HEK293 (cell line): ENCODE data around the gene TRMT1.

Experiments
- KLF9 ChIP-seq: fragments of 450-650 bp; formaldehyde crosslinking; IDR thresholded peaks from 2 replicates; pipeline ENCODE4 v1.5.1; 2016; ENCODE audit warnings: missing biosample characterization, missing genetic modification characterization, low read depth
- MYNN ChIP-seq: fragments of 450-650 bp; formaldehyde crosslinking; IDR thresholded peaks from 2 replicates; pipeline ENCODE4 v1.5.1; 2016; ENCODE audit warnings: missing biosample characterization, missing genetic modification characterization, borderline replicate concordance
- SALL2 ChIP-seq: fragments of 450-650 bp; formaldehyde crosslinking; IDR thresholded peaks from 2 replicates; pipeline ENCODE4 v1.5.0; 2017; ENCODE audit warnings: missing biosample characterization, mild to moderate bottlenecking, missing genetic modification characterization, borderline replicate concordance
- SP3 ChIP-seq: fragments of 450-650 bp; formaldehyde crosslinking; IDR thresholded peaks from 2 replicates; pipeline ENCODE4 v1.5.1; 2016; ENCODE audit warnings: missing biosample characterization, missing genetic modification characterization
- SP7 ChIP-seq: fragments of 450-650 bp; formaldehyde crosslinking; IDR thresholded peaks from 2 replicates; pipeline ENCODE4 v1.5.1; 2016; ENCODE audit warnings: missing biosample characterization, missing genetic modification characterization
- YY2 ChIP-seq: fragments of 450-650 bp; formaldehyde crosslinking; IDR thresholded peaks from 2 replicates; pipeline ENCODE4 v1.5.1; 2016; ENCODE audit warnings: missing biosample characterization, missing genetic modification characterization
- ZBTB11 ChIP-seq: fragments of 450-650 bp; formaldehyde crosslinking; conservative IDR thresholded peaks from 2 replicates; pipeline ENCODE4 v1.5.1; 2016; ENCODE audit warnings: low read depth, missing biosample characterization, missing genetic modification characterization
- ZBTB21 ChIP-seq: fragments of 450-650 bp; formaldehyde crosslinking; IDR thresholded peaks from 2 replicates; pipeline ENCODE4 v1.5.1; 2017; ENCODE audit warnings: missing biosample characterization, missing genetic modification characterization
- ZBTB7A ChIP-seq: fragments of 450-650 bp; formaldehyde crosslinking; IDR thresholded peaks from 2 replicates; pipeline ENCODE4 v1.5.1; 2016; ENCODE audit warnings: low read depth, missing biosample characterization, missing genetic modification characterization
- ZEB2 ChIP-seq: fragments of 450-650 bp; formaldehyde crosslinking; IDR thresholded peaks from 2 replicates; pipeline ENCODE4 v1.5.1; 2016; ENCODE audit warnings: missing biosample characterization, missing genetic modification characterization
- ZFP69B ChIP-seq: fragments of 450-650 bp; formaldehyde crosslinking; IDR thresholded peaks from 2 replicates; pipeline ENCODE4 v1.5.1; 2016; ENCODE audit warnings: missing biosample characterization, missing genetic modification characterization
- ZNF155 ChIP-seq: fragments of 450-650 bp; formaldehyde crosslinking; IDR thresholded peaks from 2 replicates; pipeline ENCODE4 v1.5.1; 2016; ENCODE audit warnings: missing biosample characterization, missing genetic modification characterization
- ZNF157 ChIP-seq: fragments of 450-650 bp; formaldehyde crosslinking; IDR thresholded peaks from 2 replicates; pipeline ENCODE4 v1.5.1; 2016; ENCODE audit warnings: missing biosample characterization, missing genetic modification characterization
- ZNF26 ChIP-seq: fragments of 450-650 bp; formaldehyde crosslinking; IDR thresholded peaks from 2 replicates; pipeline ENCODE4 v1.5.1; 2016; ENCODE audit warnings: missing biosample characterization, missing genetic modification characterization
- ZNF426 ChIP-seq: fragments of 450-650 bp; formaldehyde crosslinking; IDR thresholded peaks from 2 replicates; pipeline ENCODE4 v1.5.1; 2017; ENCODE audit warnings: missing biosample characterization, missing genetic modification characterization, mild to moderate bottlenecking, inconsistent platforms, moderate library complexity
- ZNF501 ChIP-seq: fragments of 450-650 bp; formaldehyde crosslinking; IDR thresholded peaks from 2 replicates; pipeline ENCODE4 v1.5.1; 2016; ENCODE audit warnings: missing biosample characterization, missing genetic modification characterization
- ZNF518A ChIP-seq: fragments of 450-650 bp; formaldehyde crosslinking; conservative IDR thresholded peaks from 2 replicates; pipeline ENCODE4 v1.5.1; 2016; ENCODE audit warnings: low read depth, missing biosample characterization, missing genetic modification characterization
- ZNF571 ChIP-seq: fragments of 450-650 bp; formaldehyde crosslinking; IDR thresholded peaks from 2 replicates; pipeline ENCODE4 v1.5.0; 2017; ENCODE audit warnings: missing biosample characterization, missing genetic modification characterization
- ZNF623 ChIP-seq: fragments of 450-650 bp; formaldehyde crosslinking; IDR thresholded peaks from 2 replicates; pipeline ENCODE4 v1.5.1; 2016; ENCODE audit warnings: missing biosample characterization, missing genetic modification characterization
- ZNF692 ChIP-seq: fragments of 450-650 bp; formaldehyde crosslinking; IDR thresholded peaks from 2 replicates; pipeline ENCODE4 v1.5.1; 2016; ENCODE audit warnings: missing biosample characterization, missing genetic modification characterization
- ZNF704 ChIP-seq: fragments of 450-650 bp; formaldehyde crosslinking; IDR thresholded peaks from 2 replicates; pipeline ENCODE4 v1.5.1; 2016; ENCODE audit warnings: missing biosample characterization, missing genetic modification characterization
- ZNF76 ChIP-seq: fragments of 450-650 bp; formaldehyde crosslinking; IDR thresholded peaks from 2 replicates; pipeline ENCODE4; 2016; ENCODE audit warnings: low read depth, missing biosample characterization, missing genetic modification characterization, borderline replicate concordance
- ZNF768 ChIP-seq: fragments of 450-650 bp; formaldehyde crosslinking; IDR thresholded peaks from 2 replicates; pipeline ENCODE4 v1.5.1; 2018; ENCODE audit warnings: missing biosample characterization, mild to moderate bottlenecking, missing genetic modification characterization
- ZNF785 ChIP-seq: fragments of 450-650 bp; formaldehyde crosslinking; IDR thresholded peaks from 2 replicates; pipeline ENCODE4 v1.5.1; 2016; ENCODE audit warnings: missing biosample characterization, missing genetic modification characterization
- ZSCAN23 ChIP-seq: fragments of 450-650 bp; formaldehyde crosslinking; IDR thresholded peaks from 2 replicates; pipeline ENCODE4 v1.5.1; 2016; ENCODE audit warnings: missing biosample characterization, missing genetic modification characterization
- TF ChIP-seq, protein P1 (sequence below): fragments of 450-650 bp; formaldehyde crosslinking; IDR thresholded peaks from 2 replicates; pipeline ENCODE4 v1.5.1; 2016; ENCODE audit warnings: missing biosample characterization, missing genetic modification characterization

The TRMT1 gene

DNA sequence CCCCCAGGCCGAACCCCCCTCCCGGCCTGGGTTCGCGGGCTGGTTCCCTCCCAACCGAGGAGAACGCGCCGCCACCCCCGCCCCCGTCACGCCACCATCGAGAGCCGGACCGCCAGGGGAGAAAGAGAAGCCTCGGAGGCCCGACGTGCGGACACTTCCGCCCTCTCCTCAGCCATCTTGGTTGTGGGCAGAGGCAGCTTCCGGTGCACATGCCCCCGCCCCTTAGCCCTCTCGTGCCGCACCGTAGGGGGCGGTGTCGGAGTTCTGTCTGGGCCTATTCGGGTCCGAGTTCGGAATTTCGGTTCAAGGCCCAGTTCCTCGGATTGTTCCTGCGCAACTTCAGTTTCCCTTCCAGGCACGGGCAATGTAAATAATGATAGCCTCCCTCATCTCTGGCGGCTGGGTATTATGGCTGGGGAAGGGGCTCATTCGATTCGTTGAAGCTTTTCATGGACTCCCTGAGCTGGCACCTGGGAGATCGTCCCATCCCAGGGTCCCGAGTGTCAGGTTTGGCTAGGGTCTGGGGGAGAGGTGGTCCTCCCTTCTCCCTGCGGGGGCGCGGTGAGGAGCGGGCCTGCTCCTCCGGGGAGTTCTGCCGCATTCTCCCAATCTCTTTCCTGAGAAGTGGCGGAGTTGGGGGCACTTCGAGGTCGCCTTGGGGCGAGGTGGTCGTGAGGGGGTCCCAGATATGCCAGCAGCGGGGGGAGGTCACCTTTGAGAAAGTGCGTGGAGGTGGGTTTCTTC, 33.8 kb upstream of the TRMT1 start, which contains the start of the genes IER2 and STX10 (continued):
- TF ChIP-seq ZNF768: no peak
- peak; percentile 84 for TF ChIP-seq ZNF76
- no peak; the same call in none of the 2 replicates for TF ChIP-seq ZFP69B
- TF ChIP-seq ZSCAN23 (tag by site-specific recombination): no peak
- TF ChIP-seq ZNF785: 0 out of 2 replicates have a peak, but pooled peaks have one; percentile 16
- no peak for TF ChIP-seq ZNF704
- no peak for TF ChIP-seq ZNF426 (tag by site-specific recombination)
- peak; percentile 82 for TF ChIP-seq YY2
- no peak for TF ChIP-seq ZNF26 (tag by site-specific recombination)
- peak; percentile 97 for TF ChIP-seq SP3
- no peak for TF ChIP-seq MYNN
- TF ChIP-seq ZNF518A (tag by site-specific recombination): peak; percentile 85
- TF ChIP-seq SP7 (tag by site-specific recombination): peak; percentile 53; the same call in 1 of the 2 replicates
- TF ChIP-seq ZNF155 (tag by site-specific recombination): no peak
- TF ChIP-seq ZNF571 (tag by site-specific recombination): no peak
- peak; percentile 30 for TF ChIP-seq ZBTB21 (tag by site-specific recombination)
- no peak for TF ChIP-seq ZNF623 (tag by site-specific recombination)
- 0 out of 2 replicates have a peak, but pooled peaks have one; percentile 13 for TF ChIP-seq ZNF692 (tag by site-specific recombination)
- peak; percentile 95 for TF ChIP-seq ZEB2
- TF ChIP-seq, protein P1, sequence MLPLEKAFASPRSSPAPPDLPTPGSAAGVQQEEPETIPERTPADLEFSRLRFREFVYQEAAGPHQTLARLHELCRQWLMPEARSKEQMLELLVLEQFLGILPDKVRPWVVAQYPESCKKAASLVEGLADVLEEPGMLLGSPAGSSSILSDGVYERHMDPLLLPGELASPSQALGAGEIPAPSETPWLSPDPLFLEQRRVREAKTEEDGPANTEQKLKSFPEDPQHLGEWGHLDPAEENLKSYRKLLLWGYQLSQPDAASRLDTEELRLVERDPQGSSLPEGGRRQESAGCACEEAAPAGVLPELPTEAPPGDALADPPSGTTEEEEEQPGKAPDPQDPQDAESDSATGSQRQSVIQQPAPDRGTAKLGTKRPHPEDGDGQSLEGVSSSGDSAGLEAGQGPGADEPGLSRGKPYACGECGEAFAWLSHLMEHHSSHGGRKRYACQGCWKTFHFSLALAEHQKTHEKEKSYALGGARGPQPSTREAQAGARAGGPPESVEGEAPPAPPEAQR (tag by site-specific recombination): no peak
- no peak for TF ChIP-seq ZNF157
- TF ChIP-seq ZBTB11: peak; percentile 97
- no peak for TF ChIP-seq SALL2 (tag by site-specific recombination)
- no peak for TF ChIP-seq ZNF501 (tag by site-specific recombination)
- peak; percentile 94 for TF ChIP-seq KLF9 (tag by site-specific recombination)
- TF ChIP-seq ZBTB7A (tag by site-specific recombination): peak; percentile 95
